Measurements from ENCODE around the gene ALX4.

DNA sequence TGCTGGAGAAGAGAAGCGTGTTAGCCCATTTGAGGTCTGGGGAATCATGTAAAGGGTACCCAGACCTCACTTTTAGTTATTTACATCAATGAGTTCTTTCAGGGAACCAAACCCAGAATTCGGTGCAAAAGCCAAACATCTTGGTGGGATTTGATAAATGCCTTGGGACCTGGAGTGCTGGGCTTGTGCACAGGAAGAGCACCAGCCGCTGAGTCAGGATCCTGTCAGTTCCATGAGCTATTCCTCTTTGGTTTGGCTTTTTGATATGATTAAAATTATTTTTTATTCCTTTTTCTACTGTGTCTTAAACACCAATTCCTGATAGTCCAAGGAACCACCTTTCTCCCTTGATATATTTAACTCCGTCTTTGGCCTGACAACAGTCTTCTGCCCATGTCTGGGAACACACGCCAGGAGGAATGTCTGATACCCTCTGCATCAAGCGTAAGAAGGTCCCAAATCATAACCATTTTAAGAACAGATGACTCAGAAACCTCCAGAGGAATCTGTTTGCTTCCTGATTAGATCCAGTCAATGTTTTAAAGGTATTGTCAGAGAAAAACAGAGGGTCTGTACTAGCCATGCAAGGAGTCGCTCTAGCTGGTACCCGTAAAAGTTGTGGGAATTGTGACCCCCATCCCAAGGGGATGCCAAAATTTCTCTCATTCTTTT lies 65.2 kb downstream of the ALX4 start:
- no peak for TF ChIP-seq GABPA (IDR thresholded peaks at IDR 0.05; ENCODE audit: borderline replicate concordance, insufficient read depth, low read length)
- TF ChIP-seq CREB1 (IDR thresholded peaks at IDR 0.05): no peak
- no peak for TF ChIP-seq TBP (IDR thresholded peaks at IDR 0.05; ENCODE audit: low read depth, low read length)
- TF ChIP-seq SRF (IDR thresholded peaks at IDR 0.05; ENCODE audit: low read depth, low read length): no peak
- TF ChIP-seq RBBP5 (IDR thresholded peaks at IDR 0.05; ENCODE audit: borderline replicate concordance, low read depth, low read length): no peak
- no peak for TF ChIP-seq ZNF274 (IDR thresholded peaks at IDR 0.05; ENCODE audit: borderline replicate concordance, extremely low read depth, low read length)
- TF ChIP-seq POLR2AphosphoS5 (IDR thresholded peaks at IDR 0.05; ENCODE audit: low read depth, low read length): no peak
- TF ChIP-seq EP300 (IDR thresholded peaks at IDR 0.05; ENCODE audit: borderline replicate concordance in 1 of 2, low read depth in 2 of 2, low read length in 2 of 2): no peak
- TF ChIP-seq YY1 (IDR thresholded peaks at IDR 0.05; ENCODE audit: low read depth, low read length): no peak
- no peak for TF ChIP-seq CTCF (IDR thresholded peaks at IDR 0.05; ENCODE audit: control extremely low read depth in 1 of 3, insufficient read depth in 1 of 3, low read depth in 1 of 3, low read length in 3 of 3)
- no peak for TF ChIP-seq MAFK (IDR thresholded peaks at IDR 0.05; ENCODE audit: low read depth, low read length)
